Measurements from ENCODE around the gene RPL28. TPM values are rescaled to one million over a fixed set of nuclear protein-coding genes. Genes with fewer than 3 reads are reported as not detected.

Gene RPL28
- total and polyA plus RNA-seq, 2 of the 13 experiments (the other 11 are each of a cell fraction or from before 2014, with no cell fraction given), result 105 to 420 TPM

DNA sequence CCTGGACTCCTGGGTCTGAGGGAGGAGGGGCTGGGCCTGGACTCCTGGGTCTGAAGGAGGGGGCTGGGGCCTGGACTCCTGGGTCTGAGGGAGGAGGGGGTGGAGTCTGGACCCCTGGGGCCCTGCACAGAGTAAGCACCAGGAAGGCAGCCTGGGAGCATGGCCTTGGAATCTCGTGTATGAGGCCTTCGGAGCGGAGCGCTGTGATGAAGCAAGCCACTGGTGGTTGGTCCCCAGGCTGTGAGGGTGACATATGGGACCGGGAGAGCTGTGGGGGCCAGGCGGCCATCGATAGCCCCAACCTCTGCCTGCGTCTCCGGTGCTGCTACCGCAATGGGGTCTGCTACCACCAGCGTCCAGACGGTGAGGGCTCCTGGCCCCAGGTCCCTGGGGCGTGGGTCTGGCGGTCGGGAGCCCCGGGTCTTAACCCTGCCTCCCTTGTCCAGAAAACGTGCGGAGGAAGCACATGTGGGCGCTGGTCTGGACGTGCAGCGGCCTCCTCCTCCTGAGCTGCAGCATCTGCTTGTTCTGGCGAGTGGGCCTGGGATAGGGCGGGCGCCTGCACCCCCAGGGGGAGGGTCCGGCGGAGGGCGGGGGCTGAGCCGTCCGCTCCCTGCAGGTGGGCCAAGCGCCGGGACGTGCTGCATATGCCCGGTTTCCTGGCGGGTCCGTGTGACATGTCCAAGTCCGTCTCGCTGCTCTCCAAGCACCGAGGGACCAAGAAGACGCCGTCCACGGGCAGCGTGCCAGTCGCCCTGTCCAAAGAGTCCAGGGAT is 8.2 kb upstream of the RPL28 start (continued):
- TF ChIP-seq, protein P1, sequence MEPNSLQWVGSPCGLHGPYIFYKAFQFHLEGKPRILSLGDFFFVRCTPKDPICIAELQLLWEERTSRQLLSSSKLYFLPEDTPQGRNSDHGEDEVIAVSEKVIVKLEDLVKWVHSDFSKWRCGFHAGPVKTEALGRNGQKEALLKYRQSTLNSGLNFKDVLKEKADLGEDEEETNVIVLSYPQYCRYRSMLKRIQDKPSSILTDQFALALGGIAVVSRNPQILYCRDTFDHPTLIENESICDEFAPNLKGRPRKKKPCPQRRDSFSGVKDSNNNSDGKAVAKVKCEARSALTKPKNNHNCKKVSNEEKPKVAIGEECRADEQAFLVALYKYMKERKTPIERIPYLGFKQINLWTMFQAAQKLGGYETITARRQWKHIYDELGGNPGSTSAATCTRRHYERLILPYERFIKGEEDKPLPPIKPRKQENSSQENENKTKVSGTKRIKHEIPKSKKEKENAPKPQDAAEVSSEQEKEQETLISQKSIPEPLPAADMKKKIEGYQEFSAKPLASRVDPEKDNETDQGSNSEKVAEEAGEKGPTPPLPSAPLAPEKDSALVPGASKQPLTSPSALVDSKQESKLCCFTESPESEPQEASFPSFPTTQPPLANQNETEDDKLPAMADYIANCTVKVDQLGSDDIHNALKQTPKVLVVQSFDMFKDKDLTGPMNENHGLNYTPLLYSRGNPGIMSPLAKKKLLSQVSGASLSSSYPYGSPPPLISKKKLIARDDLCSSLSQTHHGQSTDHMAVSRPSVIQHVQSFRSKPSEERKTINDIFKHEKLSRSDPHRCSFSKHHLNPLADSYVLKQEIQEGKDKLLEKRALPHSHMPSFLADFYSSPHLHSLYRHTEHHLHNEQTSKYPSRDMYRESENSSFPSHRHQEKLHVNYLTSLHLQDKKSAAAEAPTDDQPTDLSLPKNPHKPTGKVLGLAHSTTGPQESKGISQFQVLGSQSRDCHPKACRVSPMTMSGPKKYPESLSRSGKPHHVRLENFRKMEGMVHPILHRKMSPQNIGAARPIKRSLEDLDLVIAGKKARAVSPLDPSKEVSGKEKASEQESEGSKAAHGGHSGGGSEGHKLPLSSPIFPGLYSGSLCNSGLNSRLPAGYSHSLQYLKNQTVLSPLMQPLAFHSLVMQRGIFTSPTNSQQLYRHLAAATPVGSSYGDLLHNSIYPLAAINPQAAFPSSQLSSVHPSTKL (CRISPR knock-in tag; IDR thresholded peaks at IDR 0.05), result peak; percentile 30; the same call in 1 of the 2 replicates
- TF ChIP-seq YEATS4 (CRISPR knock-in tag; IDR thresholded peaks at IDR 0.05; ENCODE audit: borderline replicate concordance), result peak; percentile 55; the same call in 1 of the 2 replicates
- TF ChIP-seq ATAD3A (CRISPR knock-in tag; IDR thresholded peaks at IDR 0.05), result no peak
- TF ChIP-seq HOXD1 (CRISPR knock-in tag; IDR thresholded peaks at IDR 0.05), result no peak
- 0 out of 2 replicates have a peak, but pooled peaks have one; percentile 43 for TF ChIP-seq ZFP41 (CRISPR knock-in tag; IDR thresholded peaks at IDR 0.05; ENCODE audit: borderline replicate concordance)
- TF ChIP-seq, protein P2, sequence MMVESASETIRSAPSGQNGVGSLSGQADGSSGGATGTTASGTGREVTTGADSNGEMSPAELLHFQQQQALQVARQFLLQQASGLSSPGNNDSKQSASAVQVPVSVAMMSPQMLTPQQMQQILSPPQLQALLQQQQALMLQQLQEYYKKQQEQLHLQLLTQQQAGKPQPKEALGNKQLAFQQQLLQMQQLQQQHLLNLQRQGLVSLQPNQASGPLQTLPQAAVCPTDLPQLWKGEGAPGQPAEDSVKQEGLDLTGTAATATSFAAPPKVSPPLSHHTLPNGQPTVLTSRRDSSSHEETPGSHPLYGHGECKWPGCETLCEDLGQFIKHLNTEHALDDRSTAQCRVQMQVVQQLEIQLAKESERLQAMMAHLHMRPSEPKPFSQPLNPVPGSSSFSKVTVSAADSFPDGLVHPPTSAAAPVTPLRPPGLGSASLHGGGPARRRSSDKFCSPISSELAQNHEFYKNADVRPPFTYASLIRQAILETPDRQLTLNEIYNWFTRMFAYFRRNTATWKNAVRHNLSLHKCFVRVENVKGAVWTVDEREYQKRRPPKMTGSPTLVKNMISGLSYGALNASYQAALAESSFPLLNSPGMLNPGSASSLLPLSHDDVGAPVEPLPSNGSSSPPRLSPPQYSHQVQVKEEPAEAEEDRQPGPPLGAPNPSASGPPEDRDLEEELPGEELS (CRISPR knock-in tag; IDR thresholded peaks at IDR 0.05), result 0 out of 2 replicates have a peak, but pooled peaks have one; percentile 19
- TF ChIP-seq, protein P3, sequence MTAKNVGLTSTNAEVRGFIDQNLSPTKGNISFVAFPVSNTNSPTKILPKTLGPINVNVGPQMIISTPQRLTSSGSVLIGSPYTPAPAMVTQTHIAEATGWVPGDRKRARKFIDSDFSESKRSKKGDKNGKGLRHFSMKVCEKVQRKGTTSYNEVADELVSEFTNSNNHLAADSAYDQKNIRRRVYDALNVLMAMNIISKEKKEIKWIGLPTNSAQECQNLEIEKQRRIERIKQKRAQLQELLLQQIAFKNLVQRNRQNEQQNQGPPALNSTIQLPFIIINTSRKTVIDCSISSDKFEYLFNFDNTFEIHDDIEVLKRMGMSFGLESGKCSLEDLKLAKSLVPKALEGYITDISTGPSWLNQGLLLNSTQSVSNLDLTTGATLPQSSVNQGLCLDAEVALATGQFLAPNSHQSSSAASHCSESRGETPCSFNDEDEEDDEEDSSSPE (CRISPR knock-in tag; IDR thresholded peaks at IDR 0.05), result no peak
- no peak for TF ChIP-seq NR2F2 (IDR thresholded peaks at IDR 0.05; ENCODE audit: borderline replicate concordance, low read depth)
- TF ChIP-seq, protein P4, sequence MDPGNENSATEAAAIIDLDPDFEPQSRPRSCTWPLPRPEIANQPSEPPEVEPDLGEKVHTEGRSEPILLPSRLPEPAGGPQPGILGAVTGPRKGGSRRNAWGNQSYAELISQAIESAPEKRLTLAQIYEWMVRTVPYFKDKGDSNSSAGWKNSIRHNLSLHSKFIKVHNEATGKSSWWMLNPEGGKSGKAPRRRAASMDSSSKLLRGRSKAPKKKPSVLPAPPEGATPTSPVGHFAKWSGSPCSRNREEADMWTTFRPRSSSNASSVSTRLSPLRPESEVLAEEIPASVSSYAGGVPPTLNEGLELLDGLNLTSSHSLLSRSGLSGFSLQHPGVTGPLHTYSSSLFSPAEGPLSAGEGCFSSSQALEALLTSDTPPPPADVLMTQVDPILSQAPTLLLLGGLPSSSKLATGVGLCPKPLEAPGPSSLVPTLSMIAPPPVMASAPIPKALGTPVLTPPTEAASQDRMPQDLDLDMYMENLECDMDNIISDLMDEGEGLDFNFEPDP (CRISPR knock-in tag; conservative IDR thresholded peaks at IDR 0.05), result no peak
- no peak for TF ChIP-seq ZNF562 (CRISPR knock-in tag; IDR thresholded peaks at IDR 0.05; ENCODE audit: borderline replicate concordance)
- TF ChIP-seq RELA (CRISPR knock-in tag; IDR thresholded peaks at IDR 0.05), result no peak
- TF ChIP-seq ZNF841 (CRISPR knock-in tag; IDR thresholded peaks at IDR 0.05; ENCODE audit: borderline replicate concordance), result no peak
- peak; percentile 28; the same call in 1 of the 2 replicates for TF ChIP-seq HDAC1 (CRISPR knock-in tag; IDR thresholded peaks at IDR 0.05)
- TF ChIP-seq ZNF138 (CRISPR knock-in tag; IDR thresholded peaks at IDR 0.05; ENCODE audit: low read depth), result no peak
- peak; percentile 21; the same call in 1 of the 2 replicates for TF ChIP-seq ZBTB7B (CRISPR knock-in tag; IDR thresholded peaks at IDR 0.05)
- no peak for TF ChIP-seq NONO (IDR thresholded peaks at IDR 0.05)
- TF ChIP-seq NONO (CRISPR knock-in tag; conservative IDR thresholded peaks at IDR 0.05), result no peak
- TF ChIP-seq CEBPG (CRISPR knock-in tag; IDR thresholded peaks at IDR 0.05), result peak; percentile 68
- TF ChIP-seq MTF2 (CRISPR knock-in tag; IDR thresholded peaks at IDR 0.05; ENCODE audit: borderline replicate concordance), result no peak; the same call in 1 of the 2 replicates
- no peak for TF ChIP-seq CHD2 (IDR thresholded peaks at IDR 0.05; ENCODE audit: low read depth, low read length)
- TF ChIP-seq ZNF605 (CRISPR knock-in tag; IDR thresholded peaks at IDR 0.05), result no peak
- TF ChIP-seq MED8 (CRISPR knock-in tag; IDR thresholded peaks at IDR 0.05; ENCODE audit: insufficient replicate concordance), result no peak
- TF ChIP-seq GPN1 (CRISPR knock-in tag; IDR thresholded peaks at IDR 0.05; ENCODE audit: borderline replicate concordance), result no peak

Data from HepG2 (cell line).